Esophagus squamous epithelium (tissue), 5 donors: ENCODE data around the gene LY6G6D. TPM values are rescaled to one million over a fixed set of nuclear protein-coding genes. Genes with fewer than 3 reads are reported as not detected.

ENCODE experiments used
- DNase-seq: peaks from one replicate; lab custom pipeline; 2025; lab: John Stamatoyannopoulos, UW
- H3K27ac ChIP-seq, 4 donors: fragments of 200-600 bp; sonication (generic); one replicate each; pipeline ENCODE4 v1.5.1; 2016 to 2019; ENCODE audit warnings: mild to moderate bottlenecking in 1 of 4
- H3K27me3 ChIP-seq, 4 donors: fragments of 200-600 bp; sonication (generic); 1 replicate in 3 of 4; 2 replicates in 1 of 4; pipeline versions ENCODE4 v1.5.1 to v1.6.0; 2017 to 2021; ENCODE audit warnings: antibody characterized with exemption in 1 of 4
- H3K36me3 ChIP-seq, 3 donors: fragments of 200-600 bp; sonication (generic); one replicate each; pipeline ENCODE4 v1.5.1; 2016 to 2019
- H3K4me1 ChIP-seq, 3 donors: fragments of 200-600 bp; sonication (generic); one replicate each; pipeline ENCODE4 v1.5.1; 2017 to 2019
- H3K4me3 ChIP-seq, 4 donors: fragments of 200-600 bp; sonication (generic); 1 replicate in 3 of 4; 2 replicates in 1 of 4; pipeline ENCODE4 v1.5.1; 2016 to 2019; ENCODE audit warnings: mild to moderate bottlenecking in 2 of 4, moderate library complexity in 1 of 4
- H3K9me3 ChIP-seq, 3 donors: fragments of 200-600 bp; sonication (generic); one replicate each; pipeline ENCODE4 v1.5.1; 2016 to 2019
- CTCF ChIP-seq, 6 experiments: fragments of 450-650 bp in 4 of 6; fragments of 200-600 bp in 2 of 6; sonication (generic) in 2 of 6; IDR thresholded peaks; one replicate each; pipeline ENCODE4 v1.5.1; 2016 to 2019; ENCODE audit warnings: antibody characterized with exemption in 6 of 6, mild to moderate bottlenecking in 4 of 6, moderate library complexity in 4 of 6
- POLR2A ChIP-seq, 4 donors: fragments of 450-650 bp; IDR thresholded peaks; one replicate each; pipeline ENCODE4 v1.6.1; 2017; ENCODE audit warnings: antibody characterized with exemption in 4 of 4, mild to moderate bottlenecking in 4 of 4, moderate library complexity in 3 of 4
- WGBS, 2 donors: methylation state at CpG; one replicate each; pipeline ENCODE4 v1.1.5; 2018; 5-methylcytosine and 5-hydroxymethylcytosine counted together
- intact Hi-C: fragments of 100-400 bp; cut with DNase I; formaldehyde crosslinking; loops from one replicate; pipeline ENCODE4 v1.15.0; 2022
- total RNA-seq, 4 donors: library from RNA; depleted of rRNA; stranded (reverse); fragments of >200 nt; gene quantifications; one replicate each; pipeline ENCODE4 v1.1.0, GENCODE V29; 2016
- donor health status: DM: yes; HTN: yes; CAD: no.

Gene LY6G6D
- total RNA-seq, 4 donors from 2014 or later: not detected

DNA sequence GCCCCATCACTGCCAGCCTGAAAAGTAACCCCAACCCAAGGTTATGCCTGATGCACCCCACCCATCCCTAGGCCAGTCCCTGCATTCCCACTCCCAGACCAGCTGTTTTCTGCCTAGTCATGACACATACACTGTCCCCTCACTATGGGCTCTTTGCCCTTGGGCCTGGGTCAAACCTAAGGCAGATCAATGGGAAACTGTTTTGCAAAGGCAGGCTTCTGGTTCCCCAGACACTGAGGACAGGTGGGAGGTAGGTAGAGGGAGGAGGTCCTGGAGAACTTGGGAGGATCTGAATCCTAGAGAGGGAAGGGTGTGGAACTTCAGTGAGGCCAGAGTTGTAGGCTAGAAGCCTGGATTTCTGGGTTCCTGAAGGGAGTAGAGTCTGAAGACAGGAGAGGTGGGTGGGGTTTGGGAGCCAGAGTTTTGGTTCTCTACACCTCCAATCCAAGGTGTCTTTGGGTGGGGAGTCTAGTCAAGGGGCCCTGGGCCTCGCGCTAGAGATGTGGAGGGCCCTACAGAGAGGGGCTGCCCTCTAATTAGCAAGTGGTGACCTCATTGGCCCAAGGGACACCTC is 19.2 kb downstream of the LY6G6D start:
- 8 to 19% methylated on average over 2 of the region's 2 CpGs for WGBS, 2 donors
- peak overlapping the region; percentile 53 to 89 (median 75) for H3K4me3 ChIP-seq
- DNase-seq: no peak
- no peaks in the 10 kb centered on the region for H3K27me3 ChIP-seq
- TF ChIP-seq CTCF (IDR thresholded peaks at IDR 0.05) (no peak), POLR2A (IDR thresholded peaks at IDR 0.05) (no peak)
- no peaks in the 10 kb centered on the region for H3K9me3 ChIP-seq
- peaks cover 40 to 81% (median 45%) of the 10 kb centered on the region in 3 donors for H3K4me1 ChIP-seq
- intact Hi-C loops: loop anchor here (10.0 kb wide), 1 partner anchor 100 kb away; no protein-coding TSS in a partner anchor
- H3K27ac ChIP-seq: peak overlapping the region; percentile 94 to 99 (median 98)
- peaks cover 27 to 41% (median 32%) of the 10 kb centered on the region in 3 donors for H3K36me3 ChIP-seq

DNA sequence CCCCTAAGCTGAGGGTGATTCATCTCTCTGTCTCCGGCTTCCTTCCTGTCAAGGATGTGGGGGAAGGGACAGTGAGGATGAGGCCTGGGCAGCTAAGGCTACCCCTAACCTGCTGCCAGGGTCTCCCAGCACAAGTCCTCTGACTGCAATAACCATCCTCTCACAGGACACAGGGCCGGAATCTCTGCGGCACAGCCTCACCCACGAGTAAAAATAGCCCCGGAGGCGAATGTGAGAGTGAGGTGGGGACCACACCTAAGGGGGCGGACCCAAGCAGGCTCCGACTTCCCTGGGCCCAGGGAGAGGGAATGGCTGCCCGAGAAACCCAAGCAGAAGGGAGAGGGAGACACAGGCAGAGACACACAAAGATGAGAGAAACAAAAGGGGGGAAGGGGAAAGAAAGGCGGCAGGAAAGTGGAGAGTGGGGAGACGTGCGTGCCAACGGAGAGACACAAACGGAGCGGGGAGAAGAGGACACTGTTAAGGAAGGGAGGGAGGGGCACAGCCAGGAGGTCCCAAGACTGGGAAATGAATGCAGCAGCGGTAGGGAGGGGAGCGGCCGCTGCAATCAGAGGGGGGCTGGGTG is 19.8 kb downstream of the LY6G6D start:
- Histone ChIP-seq H3K27me3 (no peaks in the 10 kb centered on the region), H3K36me3 (peaks cover 27 to 41% (median 32%) of the 10 kb centered on the region in 3 donors), H3K4me3 (peak overlapping the region; percentile 53 to 89 (median 75)), H3K27ac (peak overlapping the region; percentile 94 to 99 (median 98)), H3K9me3 (no peaks in the 10 kb centered on the region), H3K4me1 (peaks cover 41 to 80% (median 44%) of the 10 kb centered on the region in 3 donors)
- DNase-seq: no peak
- TF ChIP-seq CTCF (IDR thresholded peaks at IDR 0.05) (no peak), POLR2A (IDR thresholded peaks at IDR 0.05) (peak in 2 of 4 donors; percentile 43 to 72)
- intact Hi-C loops: loop anchor here (10.0 kb wide), 1 partner anchor 100 kb away; no protein-coding TSS in a partner anchor
- WGBS, 2 donors: 1% methylated on average over 15 to 17 of the region's 18 CpGs

- H3K36me3 ChIP-seq: peaks cover 27 to 33% (median 30%) of the 10 kb centered on the region in 3 donors
- 1% methylated on average over 11 to 14 of the region's 24 CpGs for WGBS, 2 donors
- intact Hi-C loops: loop anchor here (10.0 kb wide), 1 partner anchor 99 kb away; no protein-coding TSS in a partner anchor
- peaks cover 39 to 79% (median 46%) of the 10 kb centered on the region in 3 donors for H3K4me1 ChIP-seq
- H3K27me3 ChIP-seq: no peaks in the 10 kb centered on the region
- peak within 1 kb of the TSS; percentile 53 to 89 (median 75) for H3K4me3 ChIP-seq
- no peaks in the 10 kb centered on the region for H3K9me3 ChIP-seq
- peak within 1 kb of the TSS; percentile 94 to 99 (median 98) for H3K27ac ChIP-seq
- TF ChIP-seq CTCF (IDR thresholded peaks at IDR 0.05): no peak
- TF ChIP-seq POLR2A (IDR thresholded peaks at IDR 0.05): peak in 3 of 4 donors; percentile 88 to 97 (median 93)
- no peak for DNase-seq
Observed at GRCh38 chr6:31736021-31736767, 21.0 kb downstream of the LY6G6D start, which contains the start of gene CLIC1. TSS of gene CLIC1 (minus strand) at chr6:31736530. CDS start at chr6:31736300, 230 bp downstream.

DNA sequence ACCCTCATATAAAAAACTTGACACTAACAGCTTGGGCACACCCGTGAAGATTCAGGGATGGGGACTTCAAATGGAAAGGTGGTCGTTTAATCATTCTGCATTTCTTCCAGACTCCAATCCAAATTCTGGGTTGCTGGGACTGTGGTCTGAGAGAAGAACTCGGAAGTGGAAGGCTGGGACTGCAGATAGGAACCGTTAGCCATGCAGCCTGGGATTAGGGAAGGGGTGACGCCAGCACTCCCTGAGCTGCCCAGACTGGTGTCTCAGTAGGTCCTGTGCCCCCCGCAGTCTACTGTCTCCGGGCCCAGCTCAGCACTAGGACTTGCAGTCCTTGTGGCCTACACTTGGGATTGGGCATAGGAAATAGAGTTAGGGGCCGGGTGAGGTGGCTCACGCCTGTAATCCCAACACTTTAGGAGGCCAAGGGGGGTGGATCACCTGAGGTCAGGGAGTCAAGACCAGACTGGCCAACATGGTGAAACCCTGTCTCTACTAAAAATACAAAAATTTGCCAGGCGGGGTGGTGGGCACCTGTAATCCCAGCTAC is 21.7 kb downstream of the LY6G6D start:
- Histone ChIP-seq H3K4me1 (peaks cover 39 to 75% (median 46%) of the 10 kb centered on the region in 3 donors), H3K27me3 (no peaks in the 10 kb centered on the region), H3K36me3 (peaks cover 23 to 26% (median 23%) of the 10 kb centered on the region in 3 donors), H3K27ac (peak overlapping the region; percentile 94 to 99 (median 98)), H3K9me3 (no peaks in the 10 kb centered on the region), H3K4me3 (peak overlapping the region; percentile 53 to 89 (median 75))
- TF ChIP-seq CTCF (IDR thresholded peaks at IDR 0.05) (no peak), POLR2A (IDR thresholded peaks at IDR 0.05) (no peak)
- no peak for DNase-seq
- 28 to 46% methylated on average over 4 to 8 of the region's 10 CpGs for WGBS, 2 donors
- intact Hi-C loops: loop anchor here (10.0 kb wide), 1 partner anchor 98 kb away; no protein-coding TSS in a partner anchor
